Measurements from ENCODE around the gene POFUT2.

POFUT2 gene

DNA sequence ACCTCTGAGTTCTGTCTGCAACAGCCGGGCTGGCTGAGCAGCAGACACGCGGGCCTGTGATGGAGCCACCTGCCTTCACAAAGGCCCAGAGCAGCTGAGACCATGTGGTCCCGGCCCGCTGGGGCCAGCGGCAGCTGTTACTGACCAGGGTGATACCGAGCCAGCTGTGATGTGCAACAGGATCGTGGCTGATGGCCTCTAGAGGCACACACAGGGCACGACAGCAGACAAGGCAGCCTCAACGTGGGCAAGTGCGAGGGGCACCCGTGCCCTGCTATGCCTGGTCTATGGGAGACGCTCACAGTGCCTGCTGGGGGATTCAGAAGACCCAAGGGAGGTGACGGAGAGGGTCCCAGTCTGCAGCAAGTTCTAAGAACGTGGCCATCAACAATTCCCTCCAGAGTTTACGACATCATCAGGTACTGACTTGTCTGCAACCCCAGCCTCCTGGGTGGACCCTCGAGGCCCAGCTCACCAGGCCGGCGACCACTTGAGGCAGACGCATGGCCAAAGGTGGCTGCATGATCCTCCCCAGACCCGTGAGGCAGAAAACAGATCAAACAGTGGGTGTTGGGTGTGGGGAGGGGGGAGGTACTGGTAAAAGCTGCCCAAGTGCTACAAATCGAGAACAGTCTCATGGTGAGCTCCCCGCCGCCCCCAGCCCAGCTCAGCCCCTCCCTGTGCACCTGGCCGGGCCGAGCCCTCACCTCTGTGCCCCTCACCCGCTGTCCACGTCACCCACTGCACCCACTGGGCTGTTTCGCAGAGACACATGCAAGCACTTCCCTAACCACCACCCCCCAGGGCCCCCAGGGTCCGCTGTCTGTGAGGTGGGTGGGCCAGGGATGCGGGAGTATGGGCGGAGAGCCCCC, 6.0 kb downstream of the POFUT2 start:
- DNase-seq: no peak

DNA sequence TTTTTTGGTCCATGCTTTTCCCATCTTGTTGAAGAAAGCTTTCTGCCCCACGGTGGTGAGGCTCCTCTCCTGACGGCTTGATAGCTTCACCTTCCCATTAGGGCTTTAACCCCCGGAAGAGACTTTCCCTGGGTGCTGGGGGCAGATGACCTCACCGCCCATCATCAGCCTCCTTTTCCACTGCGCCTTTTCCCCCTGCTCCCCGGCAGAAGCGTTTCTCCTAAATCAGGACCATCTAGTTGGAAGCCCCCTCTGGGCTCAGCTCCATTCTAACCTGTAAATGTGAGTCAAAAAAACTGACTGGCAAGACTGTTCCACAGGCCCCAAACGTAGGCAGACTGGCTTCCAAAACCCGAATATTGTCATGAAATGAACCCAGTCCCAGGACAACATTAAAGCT, 6.7 kb downstream of the POFUT2 start:
- DNase-seq: no peak

DNA sequence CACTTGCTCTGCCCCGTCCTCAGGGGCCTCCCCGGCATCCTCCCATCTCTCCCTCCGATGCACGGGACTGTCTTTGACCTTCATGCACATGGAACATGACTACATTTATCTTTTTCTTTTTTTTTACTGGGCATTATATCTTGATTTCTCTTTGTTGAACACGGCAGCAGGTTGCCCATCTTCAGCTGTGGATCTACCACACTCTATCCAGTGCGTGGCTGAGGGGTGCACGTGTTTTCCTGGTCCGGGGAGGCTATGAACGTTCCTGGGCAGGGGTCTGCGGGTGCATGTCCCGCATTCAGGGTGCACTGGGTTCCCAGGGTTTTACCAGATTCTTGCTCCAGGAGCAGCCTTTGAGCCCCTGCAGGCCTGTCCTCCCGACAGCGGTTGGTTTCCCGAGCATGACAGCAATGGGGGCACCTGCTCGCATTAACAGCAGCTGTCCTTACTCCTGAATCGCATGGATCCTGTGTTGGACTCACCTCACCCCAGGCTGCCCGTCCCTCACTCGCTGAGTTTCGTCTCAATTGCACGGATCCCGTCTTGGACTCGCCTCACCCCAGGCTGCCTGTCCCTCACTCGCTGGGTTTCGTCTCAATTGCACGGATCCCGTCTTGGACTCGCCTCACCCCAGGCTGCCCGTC, 7.4 kb downstream of the POFUT2 start:
- no peak for DNase-seq

DNA sequence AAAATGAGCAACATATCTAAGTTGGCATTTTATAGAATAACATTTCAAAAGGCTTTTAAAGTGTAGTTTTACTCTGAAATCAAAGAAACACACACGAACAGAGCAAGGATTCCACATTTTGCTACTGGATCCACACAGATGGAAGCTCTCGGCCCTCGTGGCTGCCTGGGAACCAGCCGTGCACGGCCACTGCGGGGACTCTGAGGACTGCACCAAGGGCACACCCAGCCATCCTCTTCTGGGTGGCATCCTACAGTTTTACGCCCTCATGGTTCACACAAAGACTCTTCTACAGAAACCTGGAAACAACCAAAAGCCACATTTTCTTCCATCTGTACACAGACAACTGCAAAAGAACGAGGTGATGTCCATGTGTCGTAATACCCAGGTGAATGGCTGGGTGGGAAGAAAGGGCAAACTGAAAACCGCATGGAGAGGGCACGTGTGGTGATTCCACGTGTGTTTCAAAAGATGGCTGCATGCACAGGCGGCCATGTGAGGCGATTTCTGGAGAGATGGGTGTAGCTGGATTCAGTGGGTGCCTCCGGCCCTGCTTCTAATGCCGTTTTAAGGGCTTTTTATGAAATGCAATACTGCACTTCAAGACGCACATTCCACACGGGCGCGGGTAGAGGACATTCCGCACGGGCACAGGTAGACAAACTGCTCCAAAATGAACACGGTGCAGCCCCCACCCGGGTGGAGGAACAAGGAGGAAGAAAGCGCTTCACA, 8.1 kb downstream of the POFUT2 start:
- no peak for DNase-seq

DNA sequence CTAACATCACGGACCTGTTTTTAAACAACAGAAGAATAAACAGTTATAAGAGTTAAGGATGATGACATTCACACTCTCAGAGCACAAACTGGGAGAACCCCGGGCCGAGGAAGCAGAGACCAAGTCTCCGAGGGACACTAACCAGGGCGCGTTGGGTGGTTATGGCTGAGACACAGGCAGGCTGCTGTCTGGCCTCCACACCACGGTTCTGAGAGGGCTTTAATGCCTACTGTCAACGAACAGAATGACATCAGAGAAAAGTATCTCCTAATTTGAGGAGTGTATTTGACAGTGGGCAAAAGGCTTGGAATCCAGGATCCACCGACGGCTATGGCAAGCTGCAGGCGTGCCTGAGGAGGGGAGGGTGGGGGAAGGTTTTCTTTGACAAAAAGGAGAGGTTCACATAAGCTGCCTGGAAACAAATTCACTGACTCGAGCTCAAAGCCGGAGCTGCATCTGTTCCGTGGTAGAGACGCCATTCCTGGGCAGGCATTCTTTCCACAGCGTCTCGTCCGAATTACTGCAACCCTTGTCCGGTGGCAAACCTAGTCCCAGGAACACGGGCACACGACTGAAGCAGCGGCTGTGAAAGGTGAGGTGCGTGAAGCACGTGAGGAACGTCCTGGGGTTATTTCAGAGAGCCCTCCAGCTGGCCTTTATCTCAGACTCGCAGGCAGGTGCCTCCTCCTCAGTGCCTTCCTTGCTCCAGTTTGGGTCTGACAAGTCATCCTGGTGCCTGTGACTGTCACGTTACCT, 9.4 kb downstream of the POFUT2 start:
- DNase-seq: no peak

DNA sequence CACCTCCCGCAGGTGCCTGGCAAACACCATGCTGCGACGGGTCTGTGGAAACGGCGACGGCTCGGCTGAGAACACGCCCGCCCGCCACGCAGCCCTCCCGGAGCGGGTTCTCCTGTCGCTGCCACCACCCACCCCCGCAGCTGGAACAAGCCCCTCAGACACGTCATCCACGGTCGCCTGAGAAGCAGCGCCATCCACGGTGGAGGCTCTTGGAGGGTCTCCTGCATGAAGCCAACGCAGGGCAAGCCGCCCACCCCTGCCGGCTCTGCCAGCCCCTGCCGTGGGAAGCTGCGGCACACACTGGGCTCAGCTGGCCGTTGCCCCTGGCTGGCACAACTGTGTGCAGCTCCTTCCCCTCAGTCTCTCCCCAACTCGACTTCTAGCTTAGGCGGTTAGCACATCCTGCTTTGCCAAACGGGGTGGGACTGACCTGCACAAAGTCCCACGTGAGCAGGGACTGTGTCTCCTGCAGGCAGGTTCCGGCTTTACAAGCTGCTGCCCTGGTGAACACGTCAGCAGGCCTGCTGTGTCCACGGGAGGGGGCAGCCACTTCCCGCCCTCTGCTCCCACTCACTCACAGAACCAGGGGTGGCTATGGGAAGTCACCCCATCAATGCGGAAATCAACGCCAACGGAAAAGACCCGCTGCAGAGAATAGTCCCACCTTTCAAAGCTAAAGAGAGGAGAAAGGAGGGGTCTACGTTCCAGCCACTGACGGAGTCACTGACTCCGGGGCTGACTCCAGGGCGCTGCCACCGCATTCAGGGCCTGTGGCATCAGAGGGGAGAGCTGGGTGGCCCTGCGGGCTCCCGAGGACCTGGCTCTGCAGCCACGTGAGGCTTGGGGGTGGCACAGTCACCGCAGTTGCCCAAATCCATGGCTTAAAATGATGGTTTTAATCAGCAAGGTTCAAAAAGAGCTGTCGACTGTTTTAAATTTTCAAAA, 10.3 kb downstream of the POFUT2 start:
- DNase-seq: no peak

DNA sequence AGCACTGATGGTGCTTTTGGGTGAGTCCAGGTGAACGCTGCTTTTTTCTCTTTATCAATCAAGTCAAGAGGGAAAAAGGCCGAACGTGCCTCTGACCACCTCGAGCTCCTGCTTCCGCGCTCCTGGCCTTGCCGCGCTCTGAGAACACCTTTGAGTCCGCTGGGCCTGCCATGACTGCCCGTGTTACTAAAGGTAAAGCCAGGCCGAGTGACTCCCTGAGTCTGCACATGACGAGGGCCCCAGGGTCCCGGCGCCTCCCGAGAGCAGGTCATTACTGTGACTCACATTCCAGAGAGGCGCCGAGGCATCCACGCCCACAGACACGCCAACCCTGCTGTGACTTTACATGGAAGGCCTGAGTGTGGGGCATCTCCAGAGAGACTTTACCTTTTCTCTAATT, 11.1 kb downstream of the POFUT2 start:
- no peak for DNase-seq

DNA sequence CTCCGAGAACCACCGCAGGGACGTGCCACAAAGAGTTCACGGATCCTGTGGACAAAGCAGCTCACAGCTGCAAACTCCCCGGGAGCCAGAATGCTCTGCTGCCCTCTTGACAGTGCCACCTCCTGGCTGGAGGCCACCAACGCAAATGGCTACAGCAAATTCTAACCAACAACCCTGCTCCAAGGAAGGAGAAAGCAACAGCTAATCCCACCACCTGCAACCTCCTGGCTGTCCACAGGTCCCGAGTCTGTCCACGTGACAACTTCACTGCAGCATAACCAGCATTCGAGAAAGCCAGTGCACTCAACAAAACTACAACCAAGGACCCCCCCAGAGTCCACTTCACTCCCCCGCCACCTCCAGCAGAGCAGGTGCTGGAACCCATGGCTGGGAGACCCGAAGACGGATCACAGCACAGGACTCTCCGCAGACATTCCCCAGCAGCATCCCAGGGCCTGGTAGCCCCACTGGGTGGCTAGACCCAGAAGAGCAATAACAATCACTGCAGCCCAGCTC, 17.3 kb downstream of the POFUT2 start:
- DNase-seq: no peak

DNA sequence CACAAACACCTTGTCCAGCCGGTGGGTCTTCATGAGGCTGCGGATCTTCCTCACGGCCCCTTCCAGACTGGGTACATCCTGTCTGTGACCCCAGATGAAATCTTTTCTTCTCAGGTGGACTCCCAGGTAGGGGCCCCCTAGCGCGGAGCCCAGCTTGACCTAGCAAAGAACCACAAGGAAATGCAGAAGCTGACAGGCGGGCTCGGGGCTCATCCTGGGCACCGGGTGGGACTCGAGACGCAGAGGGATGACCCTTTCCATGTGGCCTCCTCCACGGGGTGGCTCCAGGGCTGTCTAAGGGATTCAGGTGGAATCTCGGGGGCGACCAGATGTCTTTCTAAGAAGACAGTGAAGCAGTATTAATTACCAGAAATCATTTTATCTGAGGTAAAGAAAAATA, 17.8 kb downstream of the POFUT2 start:
- no peak for DNase-seq

DNA sequence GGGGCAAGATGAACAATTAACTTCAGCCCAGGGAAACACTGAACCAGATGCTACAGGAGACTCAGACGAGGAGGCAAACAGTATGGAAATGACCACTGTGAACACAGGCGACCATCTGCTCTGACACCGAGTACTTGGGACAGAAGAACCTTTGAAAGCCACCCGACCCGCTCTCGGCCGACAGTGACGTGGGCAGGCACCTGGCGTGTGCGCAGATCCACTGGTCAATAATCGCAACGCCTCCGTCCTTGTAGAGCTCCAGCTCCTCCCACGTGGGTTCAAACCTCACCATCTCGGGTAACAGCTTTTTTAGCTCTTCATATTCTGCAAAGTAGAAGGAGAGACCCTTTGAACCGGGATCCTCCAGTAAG, 20.3 kb downstream of the POFUT2 start:
- no peak for DNase-seq

DNA sequence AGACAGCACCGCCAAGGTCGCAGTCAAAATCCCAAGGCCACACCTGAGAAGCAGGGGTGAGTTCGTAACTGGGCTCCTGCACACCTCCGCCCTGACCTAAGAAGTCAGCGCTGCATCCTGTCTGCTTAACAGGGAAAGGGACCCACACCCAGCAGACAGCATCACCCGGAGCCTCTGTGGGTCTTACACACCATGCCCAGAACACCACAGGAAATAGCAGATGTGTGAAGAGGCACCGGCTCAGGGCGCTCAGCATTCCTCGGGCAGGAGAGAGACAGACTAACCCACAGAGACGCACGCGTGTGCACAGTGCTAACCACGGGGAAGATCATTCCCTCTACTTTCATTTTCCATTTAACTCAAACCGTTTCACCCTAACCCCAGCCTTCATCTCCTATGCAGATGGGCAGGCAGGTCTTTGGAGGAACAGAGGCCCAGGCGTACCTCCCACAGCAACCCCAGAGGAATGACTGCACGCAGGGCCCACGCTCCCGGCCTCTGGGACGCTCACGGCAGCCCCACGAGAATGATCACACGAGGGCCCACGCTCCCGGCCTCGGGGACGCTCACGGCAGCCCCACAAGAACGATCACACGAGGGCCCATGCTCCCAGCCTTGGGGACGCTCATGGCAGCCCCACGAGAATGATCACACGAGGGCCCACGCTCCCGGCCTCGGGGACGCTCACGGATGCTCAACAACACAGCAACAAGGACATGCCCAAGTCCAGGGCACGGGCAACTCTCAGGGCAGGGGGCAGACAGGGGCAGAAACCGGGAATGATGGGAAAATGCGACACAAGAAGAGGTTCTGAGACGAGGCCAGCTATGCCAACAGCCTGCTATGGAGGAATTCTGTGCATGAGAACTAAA, 20.9 kb downstream of the POFUT2 start:
- no peak for DNase-seq

DNA sequence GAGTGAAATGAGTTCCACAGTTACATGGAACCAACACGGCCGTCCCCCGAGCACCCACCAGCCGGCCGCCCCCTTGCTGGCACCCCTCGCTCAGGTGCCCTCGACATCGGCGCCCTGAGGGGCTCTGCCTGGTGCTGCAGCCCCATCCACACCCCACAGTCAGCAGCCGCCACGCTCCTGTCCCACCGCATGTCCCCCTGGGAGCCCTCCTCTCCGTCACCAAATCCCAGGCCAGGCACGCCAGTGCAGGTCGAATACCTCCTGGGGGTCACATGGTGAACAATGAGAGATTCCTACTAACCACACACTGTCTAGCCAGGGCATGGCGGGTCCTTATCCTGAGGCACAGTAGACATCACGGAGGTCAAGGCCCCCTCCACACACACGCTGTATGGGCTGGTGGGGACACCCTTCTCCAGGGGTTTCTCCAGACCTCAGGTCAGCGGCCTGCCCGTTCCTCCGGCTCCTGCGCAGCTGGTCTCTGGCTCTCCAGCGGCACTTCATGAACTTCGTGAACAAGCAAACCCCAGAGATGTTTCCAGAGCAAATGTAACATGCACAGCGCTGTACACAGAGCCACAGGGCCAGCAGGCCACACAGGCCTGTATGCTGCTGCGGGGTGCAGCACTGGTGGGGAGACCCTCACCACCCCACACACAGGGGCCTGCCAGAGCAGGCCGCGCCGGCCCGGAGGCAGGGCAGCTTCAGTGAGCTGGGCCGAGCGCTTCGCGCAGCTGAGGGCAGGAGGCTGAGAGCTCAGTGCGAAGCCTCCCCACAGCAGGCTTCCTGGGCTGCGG, 21.8 kb downstream of the POFUT2 start:
- no peak for DNase-seq

DNA sequence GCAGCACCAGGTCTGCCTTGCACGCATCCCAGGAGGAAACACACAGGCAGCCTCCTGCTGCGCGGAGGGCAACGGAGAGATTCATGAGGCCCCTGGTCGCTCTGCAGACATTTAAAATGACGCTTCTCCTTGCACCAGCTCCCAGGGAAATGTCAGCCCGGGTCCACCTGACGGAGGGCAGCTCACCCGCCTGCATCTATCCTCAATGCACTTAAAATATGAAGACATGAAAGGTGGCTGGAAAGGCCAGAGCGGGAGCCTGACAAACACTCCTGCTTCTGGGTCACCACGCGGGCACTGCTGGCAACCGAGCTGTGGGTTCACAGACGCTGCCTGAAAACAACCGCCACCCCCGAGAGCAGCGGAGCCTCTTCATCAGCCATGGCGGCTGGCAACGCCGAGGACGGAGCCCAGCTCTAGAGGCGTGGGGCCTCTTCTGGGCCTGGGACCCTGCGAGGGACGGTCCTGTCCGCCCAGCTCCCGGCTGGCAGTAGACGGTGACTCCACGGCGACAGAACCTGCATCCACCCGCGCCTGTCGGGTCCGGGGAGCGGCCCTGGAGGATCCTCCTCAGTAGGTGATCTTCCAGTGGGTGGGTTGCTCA, 22.7 kb downstream of the POFUT2 start:
- no peak for DNase-seq

DNA sequence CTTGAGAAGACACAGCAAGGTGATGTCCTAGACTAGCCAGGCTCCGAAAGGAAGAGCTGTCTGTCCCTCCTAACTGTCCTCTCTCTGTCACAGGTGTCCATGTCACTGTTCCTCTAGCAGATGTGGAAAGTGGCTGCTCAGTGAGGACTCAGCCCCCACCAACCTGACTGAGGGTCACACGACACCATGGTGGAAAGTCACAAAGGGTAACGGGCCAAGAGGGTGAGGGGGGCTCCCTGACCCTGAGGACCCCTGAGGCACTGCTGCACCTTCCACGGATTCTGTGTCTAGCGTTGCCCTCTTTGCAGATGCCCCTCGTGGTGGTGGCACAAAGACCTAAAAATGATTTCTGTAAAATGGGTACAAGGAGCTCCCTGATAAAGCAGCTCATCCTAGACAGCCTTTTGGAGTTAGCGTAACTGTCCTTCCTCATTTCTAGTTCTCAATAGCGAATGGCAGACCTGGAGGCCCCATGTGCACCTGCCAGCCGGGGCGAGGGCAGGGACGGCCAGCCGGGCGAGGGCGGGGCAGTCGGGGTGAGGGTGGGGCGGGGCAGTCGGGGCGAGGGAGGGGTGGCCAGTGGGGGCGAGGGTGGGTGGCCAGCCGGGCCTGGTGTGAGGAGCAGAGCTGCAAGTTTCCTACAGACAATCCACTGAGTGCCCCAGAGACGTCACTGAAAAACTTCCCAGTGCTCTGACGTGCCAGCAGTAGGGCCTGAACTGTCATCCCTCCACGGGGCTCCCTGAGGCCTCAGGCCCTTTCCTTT, 23.4 kb downstream of the POFUT2 start:
- DNase-seq: no peak

DNA sequence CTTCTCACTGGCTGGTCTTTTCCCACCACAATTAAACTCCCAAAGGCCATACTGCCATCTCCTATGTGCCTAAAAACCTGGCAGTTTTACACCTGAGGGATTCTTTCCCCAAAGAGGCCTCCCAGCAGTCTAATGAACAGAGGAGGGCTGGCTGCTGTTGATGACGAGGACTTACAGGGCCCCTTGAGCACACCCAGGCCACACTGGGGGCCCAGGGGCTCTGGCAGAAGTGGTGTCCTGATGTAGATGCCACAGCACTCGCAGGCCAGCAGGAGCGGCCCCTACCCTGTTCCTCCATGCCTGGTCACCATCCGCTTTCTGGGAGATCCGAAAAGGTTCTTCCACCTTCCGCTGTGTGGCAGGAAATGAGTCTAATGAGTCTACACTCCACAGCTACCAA, 24.2 kb downstream of the POFUT2 start:
- DNase-seq: no peak

DNA sequence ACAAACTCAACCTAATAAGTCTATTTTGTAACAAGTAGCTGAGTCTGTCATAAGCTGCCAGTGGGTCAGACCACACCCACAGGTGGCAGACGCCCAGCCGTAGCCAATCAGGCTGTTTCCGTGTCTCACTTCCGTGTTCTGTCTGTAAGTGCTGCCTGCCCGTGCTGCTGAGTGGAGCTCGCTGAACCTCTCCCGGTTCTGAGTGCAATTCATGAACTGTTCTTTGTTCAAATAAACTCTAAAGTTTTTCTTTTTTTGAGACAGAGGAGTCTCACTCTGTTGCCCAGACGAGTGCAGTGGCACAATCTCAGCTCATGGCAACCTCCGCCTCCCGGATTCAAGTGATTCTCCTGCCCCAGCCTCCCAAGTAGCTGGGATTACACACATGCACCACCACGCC, 25.1 kb downstream of the POFUT2 start:
- no peak for DNase-seq

DNA sequence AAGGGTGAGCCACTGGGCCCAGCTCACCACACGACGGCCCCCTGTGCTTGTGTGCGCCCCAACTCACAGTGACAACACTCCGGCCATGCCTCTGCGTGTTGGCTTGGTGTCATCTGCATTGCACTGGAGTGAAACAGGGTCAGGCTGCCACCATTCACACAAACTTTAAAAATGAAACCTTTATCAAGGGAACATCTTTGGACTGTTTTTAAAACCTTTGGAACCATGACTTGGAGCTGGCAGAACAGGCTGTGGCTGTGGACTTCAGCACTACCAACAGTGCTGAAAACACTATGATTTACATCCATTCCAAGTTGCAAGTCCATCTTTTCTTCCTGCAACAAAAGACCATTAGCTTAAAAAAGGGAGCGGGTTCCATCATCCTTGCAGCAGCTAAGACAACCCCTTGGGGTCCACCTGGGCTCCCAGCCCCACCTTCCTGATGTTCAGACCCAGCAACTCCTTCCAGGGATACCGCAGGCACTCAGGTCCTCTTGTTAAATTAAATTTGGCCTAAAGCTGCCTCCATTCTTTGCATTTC, 25.6 kb downstream of the POFUT2 start:
- DNase-seq: no peak

DNA sequence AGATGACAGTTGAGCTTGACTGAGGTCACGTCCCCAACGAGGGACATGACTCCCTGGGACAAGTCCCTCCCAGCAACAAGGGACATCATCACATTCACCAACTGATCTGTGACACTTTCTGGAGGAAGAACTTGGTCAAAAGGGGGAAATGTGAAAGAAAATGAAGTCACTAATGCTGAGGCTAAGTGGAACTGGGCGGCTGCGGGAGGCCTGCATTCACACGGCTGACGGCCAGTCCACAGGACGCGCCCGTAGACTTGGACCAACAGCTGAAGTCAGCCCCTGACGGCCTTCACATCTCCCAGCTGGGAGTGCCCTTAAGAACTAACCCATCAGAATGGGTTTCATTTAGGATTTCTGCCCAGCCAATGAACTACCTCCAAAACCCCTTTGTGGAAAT, 26.6 kb downstream of the POFUT2 start:
- no peak for DNase-seq

All from NCI-H1105 (cell line).